Measurements from ENCODE around the gene C5AR1.

The C5AR1 gene

DNA sequence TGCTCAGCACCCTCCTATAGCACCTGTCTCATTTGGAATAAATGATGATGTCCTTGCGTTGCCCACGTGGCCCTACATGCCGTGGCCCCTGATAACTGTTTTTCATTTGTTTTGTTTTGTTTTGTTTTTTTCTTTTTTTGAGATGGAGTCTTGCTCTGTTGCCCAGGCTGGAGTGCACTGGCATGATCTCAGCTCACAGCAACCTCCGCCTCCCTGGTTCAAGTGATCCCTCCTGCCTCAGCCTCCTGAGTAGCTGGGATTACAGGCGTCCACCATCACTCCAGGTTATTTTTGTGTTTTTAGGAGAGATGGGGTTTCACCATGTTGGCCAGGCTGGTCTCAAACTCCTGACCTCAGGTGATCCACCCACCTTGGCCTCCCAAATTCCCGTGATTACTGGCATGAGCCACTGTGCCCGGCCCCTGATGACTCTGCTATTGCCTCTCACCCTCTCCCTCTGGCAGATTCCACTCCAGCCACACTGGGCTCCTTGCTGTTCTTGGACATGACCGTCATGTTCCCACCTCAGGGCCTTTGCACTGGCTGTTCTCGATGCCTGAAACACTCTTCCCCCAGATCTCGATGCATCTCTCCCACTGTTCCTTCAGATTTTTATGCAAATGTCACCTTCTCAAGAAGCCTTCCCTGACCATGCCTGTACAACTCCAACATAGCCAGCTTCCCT is 29.7 kb downstream of the C5AR1 start:
- H2BK120ac ChIP-seq (ENCODE audit: low read depth, low read length), result no peak overlapping the region
- H3K4ac ChIP-seq (ENCODE audit: low read length), result no peak overlapping the region
- no peaks in the 10 kb centered on the region for H3K4me1 ChIP-seq (ENCODE audit: control insufficient read depth in 2 of 2, insufficient read depth in 1 of 2, low read depth in 1 of 2, low read length in 2 of 2)
- no peak overlapping the region for H4K8ac ChIP-seq (ENCODE audit: low read depth, low read length)
- H2BK15ac ChIP-seq (ENCODE audit: low read length), result no peak overlapping the region
- no CpG with 5 or more reads among the region's 10 CpGs for WGBS, 2 donors (ENCODE audit: extremely low coverage in 2 of 2, insufficient read length in 2 of 2, insufficient replicate concordance in 1 of 2)
- no peak overlapping the region for H2BK5ac ChIP-seq (ENCODE audit: low read length)
- H2AK5ac ChIP-seq (ENCODE audit: low read depth, low read length), result no peak overlapping the region
- H3K36me3 ChIP-seq (replicated peaks in 1 of 2; ENCODE audit: control insufficient read depth in 2 of 2, insufficient read depth in 2 of 2, low read length in 2 of 2), result no peaks in the 10 kb centered on the region
- H2BK12ac ChIP-seq (ENCODE audit: low read length), result no peak overlapping the region
- H3K27me3 ChIP-seq (ENCODE audit: control insufficient read depth in 3 of 3, insufficient read depth in 3 of 3, low read depth in 1 of 3, low read length in 3 of 3), result no peaks in the 10 kb centered on the region
- no peaks in the 10 kb centered on the region for H3K79me1 ChIP-seq (ENCODE audit: low read depth, low read length)
- peak overlapping the region in 1 of 2 donors; percentile 63 for H3K4me3 ChIP-seq (ENCODE audit: low read length in 2 of 2)
- H3K9me3 ChIP-seq (replicated peaks in 1 of 2; ENCODE audit: control insufficient read depth in 2 of 2, insufficient read depth in 1 of 2, low read depth in 1 of 2, low read length in 2 of 2), result no peaks in the 10 kb centered on the region
- no peak overlapping the region for H3K23ac ChIP-seq (ENCODE audit: low read depth, low read length, poor library complexity)
- no peak overlapping the region for H3K27ac ChIP-seq (replicated peaks; ENCODE audit: low read length)
- no peak overlapping the region for H3K18ac ChIP-seq (ENCODE audit: low read length)
- no peak overlapping the region for H3K9ac ChIP-seq (ENCODE audit: low read depth, low read length, poor library complexity)
- DNase-seq (ENCODE audit: low spot score), result no peak
- no peak overlapping the region for H2AFZ ChIP-seq (ENCODE audit: low read length)
- no peak overlapping the region for H4K91ac ChIP-seq (ENCODE audit: low read depth, low read length, poor library complexity)
- no peak overlapping the region for H3K4me2 ChIP-seq (ENCODE audit: insufficient read depth, low read length, poor library complexity, severe bottlenecking)
- H3K14ac ChIP-seq (ENCODE audit: low read length), result no peak overlapping the region

DNA sequence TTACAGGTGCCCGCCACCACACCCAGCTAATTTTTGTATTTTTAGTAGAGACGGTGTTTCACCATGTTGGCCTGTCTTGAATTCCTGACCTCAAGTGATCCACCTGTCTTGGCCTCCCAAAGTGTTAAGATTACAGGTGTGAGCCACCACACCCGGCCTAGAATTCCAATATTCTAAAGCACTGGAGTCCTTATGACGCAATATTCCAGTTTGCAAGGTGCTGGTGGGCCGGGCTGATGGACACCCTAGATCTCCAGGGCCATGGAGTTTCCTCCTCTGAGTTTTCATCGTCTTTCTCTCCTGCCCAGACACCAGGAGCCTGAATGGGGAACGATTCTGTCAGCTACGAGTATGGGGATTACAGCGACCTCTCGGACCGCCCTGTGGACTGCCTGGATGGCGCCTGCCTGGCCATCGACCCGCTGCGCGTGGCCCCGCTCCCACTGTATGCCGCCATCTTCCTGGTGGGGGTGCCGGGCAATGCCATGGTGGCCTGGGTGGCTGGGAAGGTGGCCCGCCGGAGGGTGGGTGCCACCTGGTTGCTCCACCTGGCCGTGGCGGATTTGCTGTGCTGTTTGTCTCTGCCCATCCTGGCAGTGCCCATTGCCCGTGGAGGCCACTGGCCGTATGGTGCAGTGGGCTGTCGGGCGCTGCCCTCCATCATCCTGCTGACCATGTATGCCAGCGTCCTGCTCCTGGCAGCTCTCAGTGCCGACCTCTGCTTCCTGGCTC is 31.0 kb downstream of the C5AR1 start:
- Histone ChIP-seq H3K36me3 (replicated peaks in 1 of 2; ENCODE audit: control insufficient read depth in 2 of 2, insufficient read depth in 2 of 2, low read length in 2 of 2) (no peaks in the 10 kb centered on the region), H3K4ac (ENCODE audit: low read length) (peak overlapping the region; percentile 66)
- WGBS, 2 donors (ENCODE audit: extremely low coverage in 2 of 2, insufficient read length in 2 of 2, insufficient replicate concordance in 1 of 2), result no CpG with 5 or more reads among the region's 29 CpGs

DNA sequence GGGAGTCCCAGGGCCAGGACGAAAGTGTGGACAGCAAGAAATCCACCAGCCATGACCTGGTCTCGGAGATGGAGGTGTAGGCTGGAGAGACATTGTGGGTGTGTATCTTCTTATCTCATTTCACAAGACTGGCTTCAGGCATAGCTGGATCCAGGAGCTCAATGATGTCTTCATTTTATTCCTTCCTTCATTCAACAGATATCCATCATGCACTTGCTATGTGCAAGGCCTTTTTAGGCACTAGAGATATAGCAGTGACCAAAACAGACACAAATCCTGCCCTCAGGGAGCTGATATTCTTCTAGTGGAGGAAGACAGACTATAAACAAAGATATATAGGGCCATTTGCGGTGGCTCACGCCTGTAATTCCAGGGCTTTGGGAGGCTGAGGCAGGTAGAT is 32.1 kb downstream of the C5AR1 start:
- Histone ChIP-seq H3K79me1 (ENCODE audit: low read depth, low read length) (no peaks in the 10 kb centered on the region), H3K23ac (ENCODE audit: low read depth, low read length, poor library complexity) (no peak overlapping the region), H4K91ac (ENCODE audit: low read depth, low read length, poor library complexity) (no peak overlapping the region), H3K14ac (ENCODE audit: low read length) (peak overlapping the region; percentile 75), H3K9me3 (replicated peaks in 1 of 2; ENCODE audit: control insufficient read depth in 2 of 2, insufficient read depth in 1 of 2, low read depth in 1 of 2, low read length in 2 of 2) (no peaks in the 10 kb centered on the region), H3K18ac (ENCODE audit: low read length) (peak overlapping the region; percentile 76), H3K4me3 (ENCODE audit: low read length in 2 of 2) (no peak overlapping the region), H3K4me2 (ENCODE audit: insufficient read depth, low read length, poor library complexity, severe bottlenecking) (no peak overlapping the region), H3K27me3 (ENCODE audit: control insufficient read depth in 3 of 3, insufficient read depth in 3 of 3, low read depth in 1 of 3, low read length in 3 of 3) (no peaks in the 10 kb centered on the region), H3K4ac (ENCODE audit: low read length) (no peak overlapping the region), H3K36me3 (replicated peaks in 1 of 2; ENCODE audit: control insufficient read depth in 2 of 2, insufficient read depth in 2 of 2, low read length in 2 of 2) (no peaks in the 10 kb centered on the region), H2BK120ac (ENCODE audit: low read depth, low read length) (no peak overlapping the region), H3K9ac (ENCODE audit: low read depth, low read length, poor library complexity) (no peak overlapping the region), H2AFZ (ENCODE audit: low read length) (no peak overlapping the region), H4K8ac (ENCODE audit: low read depth, low read length) (no peak overlapping the region), H2AK5ac (ENCODE audit: low read depth, low read length) (no peak overlapping the region), H2BK5ac (ENCODE audit: low read length) (peak overlapping the region; percentile 53), H3K27ac (replicated peaks; ENCODE audit: low read length) (no peak overlapping the region), H2BK15ac (ENCODE audit: low read length) (no peak overlapping the region), H2BK12ac (ENCODE audit: low read length) (no peak overlapping the region), H3K4me1 (ENCODE audit: control insufficient read depth in 2 of 2, insufficient read depth in 1 of 2, low read depth in 1 of 2, low read length in 2 of 2) (no peaks in the 10 kb centered on the region)
- no CpG with 5 or more reads among the region's 4 CpGs for WGBS, 2 donors (ENCODE audit: extremely low coverage in 2 of 2, insufficient read length in 2 of 2, insufficient replicate concordance in 1 of 2)
- no peak for DNase-seq (ENCODE audit: low spot score)

More for the DNA sequence above, 31.0 kb downstream of the C5AR1 start:
- no peak overlapping the region for H3K9ac ChIP-seq (ENCODE audit: low read depth, low read length, poor library complexity)
- H2AFZ ChIP-seq (ENCODE audit: low read length), result no peak overlapping the region
- no peaks in the 10 kb centered on the region for H3K9me3 ChIP-seq (replicated peaks in 1 of 2; ENCODE audit: control insufficient read depth in 2 of 2, insufficient read depth in 1 of 2, low read depth in 1 of 2, low read length in 2 of 2)
- H3K27ac ChIP-seq (replicated peaks; ENCODE audit: low read length), result no peak overlapping the region
- no peak for DNase-seq (ENCODE audit: low spot score)
- no peak overlapping the region for H4K8ac ChIP-seq (ENCODE audit: low read depth, low read length)
- H3K27me3 ChIP-seq (ENCODE audit: control insufficient read depth in 3 of 3, insufficient read depth in 3 of 3, low read depth in 1 of 3, low read length in 3 of 3), result no peaks in the 10 kb centered on the region
- no peak overlapping the region for H3K4me2 ChIP-seq (ENCODE audit: insufficient read depth, low read length, poor library complexity, severe bottlenecking)
- H4K91ac ChIP-seq (ENCODE audit: low read depth, low read length, poor library complexity), result no peak overlapping the region
- no peaks in the 10 kb centered on the region for H3K79me1 ChIP-seq (ENCODE audit: low read depth, low read length)
- H2BK120ac ChIP-seq (ENCODE audit: low read depth, low read length), result no peak overlapping the region
- peak overlapping the region; percentile 84 for H2AK5ac ChIP-seq (ENCODE audit: low read depth, low read length)
- H3K4me1 ChIP-seq (ENCODE audit: control insufficient read depth in 2 of 2, insufficient read depth in 1 of 2, low read depth in 1 of 2, low read length in 2 of 2), result no peaks in the 10 kb centered on the region
- peak overlapping the region; percentile 67 for H2BK15ac ChIP-seq (ENCODE audit: low read length)
- no peak overlapping the region for H2BK5ac ChIP-seq (ENCODE audit: low read length)
- peak overlapping the region; percentile 64 for H3K18ac ChIP-seq (ENCODE audit: low read length)
- peak overlapping the region; percentile 38 for H3K14ac ChIP-seq (ENCODE audit: low read length)
- H3K4me3 ChIP-seq (ENCODE audit: low read length in 2 of 2), result no peak overlapping the region
- H3K23ac ChIP-seq (ENCODE audit: low read depth, low read length, poor library complexity), result peak overlapping the region; percentile 85
- H2BK12ac ChIP-seq (ENCODE audit: low read length), result peak overlapping the region; percentile 73

GRCh38 chr19:47343194-47343802 is 33.6 kb downstream of the C5AR1 start:
- Histone ChIP-seq H2AK5ac (ENCODE audit: low read depth, low read length) (no peak overlapping the region), H3K23ac (ENCODE audit: low read depth, low read length, poor library complexity) (no peak overlapping the region), H3K27me3 (ENCODE audit: control insufficient read depth in 3 of 3, insufficient read depth in 3 of 3, low read depth in 1 of 3, low read length in 3 of 3) (no peaks in the 10 kb centered on the region), H2AFZ (ENCODE audit: low read length) (no peak overlapping the region), H4K91ac (ENCODE audit: low read depth, low read length, poor library complexity) (no peak overlapping the region), H2BK120ac (ENCODE audit: low read depth, low read length) (no peak overlapping the region), H3K27ac (replicated peaks; ENCODE audit: low read length) (no peak overlapping the region), H3K36me3 (replicated peaks in 1 of 2; ENCODE audit: control insufficient read depth in 2 of 2, insufficient read depth in 2 of 2, low read length in 2 of 2) (no peaks in the 10 kb centered on the region), H3K18ac (ENCODE audit: low read length) (no peak overlapping the region), H3K4me2 (ENCODE audit: insufficient read depth, low read length, poor library complexity, severe bottlenecking) (no peak overlapping the region), H4K8ac (ENCODE audit: low read depth, low read length) (no peak overlapping the region), H3K14ac (ENCODE audit: low read length) (no peak overlapping the region), H3K4me3 (ENCODE audit: low read length in 2 of 2) (no peak overlapping the region), H3K4me1 (ENCODE audit: control insufficient read depth in 2 of 2, insufficient read depth in 1 of 2, low read depth in 1 of 2, low read length in 2 of 2) (no peaks in the 10 kb centered on the region), H3K9me3 (replicated peaks in 1 of 2; ENCODE audit: control insufficient read depth in 2 of 2, insufficient read depth in 1 of 2, low read depth in 1 of 2, low read length in 2 of 2) (no peaks in the 10 kb centered on the region), H2BK5ac (ENCODE audit: low read length) (no peak overlapping the region), H3K9ac (ENCODE audit: low read depth, low read length, poor library complexity) (no peak overlapping the region), H2BK15ac (ENCODE audit: low read length) (no peak overlapping the region), H2BK12ac (ENCODE audit: low read length) (no peak overlapping the region), H3K4ac (ENCODE audit: low read length) (no peak overlapping the region), H3K79me1 (ENCODE audit: low read depth, low read length) (peaks cover 2% of the 10 kb centered on the region)
- WGBS, 2 donors (ENCODE audit: extremely low coverage in 2 of 2, insufficient read length in 2 of 2, insufficient replicate concordance in 1 of 2), result no CpG with 5 or more reads among the region's 11 CpGs
- no peak for DNase-seq (ENCODE audit: low spot score)
